ENCODE data around the gene NLGN1. TPM values are rescaled to one million over a fixed set of nuclear protein-coding genes. Genes with fewer than 3 reads are reported as not detected.
"Not testable (repeated sequence)": the region's sequence is repeated elsewhere in the genome, so short reads cannot be mapped to it uniquely, and the experiment has no call there.

Gene NLGN1
- polyA plus RNA-seq, 1 donor from 2014 or later = 2.7 TPM

- peaks cover 3% of the 10 kb centered on the region for H3F3A ChIP-seq (ENCODE audit: insufficient read depth, low read length, poor library complexity, severe bottlenecking)
- TF ChIP-seq TAF1 (IDR thresholded peaks at IDR 0.05; ENCODE audit: low read depth) = no peak
- TF ChIP-seq EZH2 (IDR thresholded peaks at IDR 0.05; ENCODE audit: borderline replicate concordance, insufficient read depth, low read length, poor library complexity, severe bottlenecking) = no peak
- TF ChIP-seq SMC3 (conservative IDR thresholded peaks at IDR 0.05; ENCODE audit: poor library complexity) = no peak
- TF ChIP-seq MXI1 (conservative IDR thresholded peaks at IDR 0.05; ENCODE audit: poor library complexity, severe bottlenecking) = no peak
- no peak overlapping the region for H2AFZ ChIP-seq (ENCODE audit: low read depth, low read length)
- no peaks in the 10 kb centered on the region for H3K9me2 ChIP-seq (ENCODE audit: insufficient read depth, low read length)
- H3K4me2 ChIP-seq (ENCODE audit: low read length) = no peak overlapping the region
- H3K36me3 ChIP-seq (ENCODE audit: insufficient read depth, low read length) = no peaks in the 10 kb centered on the region
- no peaks in the 10 kb centered on the region for H4K20me1 ChIP-seq (ENCODE audit: insufficient read depth)
- H3K4me3 ChIP-seq (ENCODE audit: low read length) = no peak overlapping the region
- H3K27me3 ChIP-seq (ENCODE audit: insufficient read depth, low read depth, low read length) = no peaks in the 10 kb centered on the region
- H3K9ac ChIP-seq (ENCODE audit: low read length) = no peak overlapping the region
- H3K79me2 ChIP-seq (replicated peaks; ENCODE audit: insufficient read depth, low read length) = no peaks in the 10 kb centered on the region
- H3K27ac ChIP-seq (ENCODE audit: low read length) = no peak overlapping the region
- no peaks in the 10 kb centered on the region for H3K9me3 ChIP-seq (ENCODE audit: low read length)
Observed at GRCh38 chr3:174204765-174205164, 807.2 kb downstream of the NLGN1 start.

DNA sequence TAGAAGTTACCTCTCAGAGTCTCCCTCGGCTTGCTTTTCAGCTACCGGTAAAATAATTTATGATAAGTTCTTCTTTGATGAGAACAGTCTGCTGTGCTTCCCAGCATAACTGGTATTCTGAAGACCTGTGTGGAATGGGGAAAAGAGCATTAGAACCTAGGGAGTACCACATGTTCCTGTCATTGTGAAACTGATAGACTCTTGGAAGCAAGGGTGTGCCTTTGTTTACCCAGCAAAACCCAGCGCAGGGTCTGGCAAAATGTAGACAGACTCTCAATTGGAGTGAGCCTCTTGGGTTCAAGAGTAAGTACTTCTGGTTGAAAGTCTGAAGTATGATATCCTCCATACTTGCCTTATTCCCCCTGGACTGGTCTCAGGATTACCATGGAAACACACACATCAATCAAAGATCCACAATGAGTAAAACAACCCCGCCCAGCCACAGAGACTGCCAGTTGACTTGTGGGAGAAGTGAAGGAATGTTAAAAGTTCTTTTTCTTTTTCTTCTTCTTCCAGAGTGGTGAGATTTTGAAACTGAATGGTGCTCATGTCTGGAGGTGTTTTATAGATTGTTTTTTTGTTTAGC, 809.2 kb downstream of the NLGN1 start:
- TF ChIP-seq CTCF (IDR thresholded peaks at IDR 0.05; ENCODE audit: poor library complexity, severe bottlenecking) = no peak
- Histone ChIP-seq H3K4me3 (ENCODE audit: low read length) (no peak overlapping the region), H3K9ac (ENCODE audit: low read length) (no peak overlapping the region), H3K4me2 (ENCODE audit: low read length) (no peak overlapping the region), H3K36me3 (ENCODE audit: insufficient read depth, low read length) (no peaks in the 10 kb centered on the region), H3F3A (ENCODE audit: insufficient read depth, low read length, poor library complexity, severe bottlenecking) (peaks cover 2% of the 10 kb centered on the region), H3K27me3 (ENCODE audit: insufficient read depth, low read depth, low read length) (no peaks in the 10 kb centered on the region), H3K79me2 (replicated peaks; ENCODE audit: insufficient read depth, low read length) (no peaks in the 10 kb centered on the region), H2AFZ (ENCODE audit: low read depth, low read length) (no peak overlapping the region), H3K9me2 (ENCODE audit: insufficient read depth, low read length) (no peaks in the 10 kb centered on the region), H3K9me3 (ENCODE audit: low read length) (no peaks in the 10 kb centered on the region), H3K27ac (ENCODE audit: low read length) (no peak overlapping the region), H4K20me1 (ENCODE audit: insufficient read depth) (no peaks in the 10 kb centered on the region)

DNA sequence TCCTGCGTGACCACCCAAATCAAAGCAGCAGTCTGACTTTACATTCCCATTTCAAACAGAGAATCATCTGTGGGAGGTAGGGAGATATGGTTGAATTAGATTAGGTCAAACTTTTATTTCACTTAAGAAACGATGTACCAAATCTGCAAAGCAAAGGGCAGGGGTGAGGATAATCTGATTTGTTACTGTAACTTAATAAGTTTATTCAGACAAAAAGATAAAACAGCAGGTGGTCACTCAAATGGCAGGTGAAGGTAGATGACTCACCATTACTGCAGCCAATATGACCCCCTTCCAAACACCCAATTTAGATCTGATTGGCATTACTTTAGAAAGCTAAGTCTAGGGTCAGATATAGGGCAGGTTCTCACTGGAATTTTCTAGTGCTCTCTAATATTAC, 810.6 kb downstream of the NLGN1 start:
- no peaks in the 10 kb centered on the region for H4K20me1 ChIP-seq (ENCODE audit: insufficient read depth)
- no peaks in the 10 kb centered on the region for H3F3A ChIP-seq (ENCODE audit: insufficient read depth, low read length, poor library complexity, severe bottlenecking)
- no peaks in the 10 kb centered on the region for H3K36me3 ChIP-seq (ENCODE audit: insufficient read depth, low read length)
- H3K4me2 ChIP-seq (ENCODE audit: low read length) = no peak overlapping the region
- H3K79me2 ChIP-seq (replicated peaks; ENCODE audit: insufficient read depth, low read length) = no peaks in the 10 kb centered on the region
- no peaks in the 10 kb centered on the region for H3K27me3 ChIP-seq (ENCODE audit: insufficient read depth, low read depth, low read length)
- no peak overlapping the region for H3K27ac ChIP-seq (ENCODE audit: low read length)
- no peak overlapping the region for H3K4me3 ChIP-seq (ENCODE audit: low read length)
- H2AFZ ChIP-seq (ENCODE audit: low read depth, low read length) = no peak overlapping the region
- no peaks in the 10 kb centered on the region for H3K9me3 ChIP-seq (ENCODE audit: low read length)
- no peaks in the 10 kb centered on the region for H3K9me2 ChIP-seq (ENCODE audit: insufficient read depth, low read length)
- H3K9ac ChIP-seq (ENCODE audit: low read length) = no peak overlapping the region
- TF ChIP-seq EP300 (conservative IDR thresholded peaks at IDR 0.05; ENCODE audit: poor library complexity, severe bottlenecking) = no peak
- no peak for TF ChIP-seq MXI1 (conservative IDR thresholded peaks at IDR 0.05; ENCODE audit: poor library complexity, severe bottlenecking)
- no peak for TF ChIP-seq TAF1 (IDR thresholded peaks at IDR 0.05; ENCODE audit: low read depth)
- no peak for TF ChIP-seq RAD21 (conservative IDR thresholded peaks at IDR 0.05)

DNA sequence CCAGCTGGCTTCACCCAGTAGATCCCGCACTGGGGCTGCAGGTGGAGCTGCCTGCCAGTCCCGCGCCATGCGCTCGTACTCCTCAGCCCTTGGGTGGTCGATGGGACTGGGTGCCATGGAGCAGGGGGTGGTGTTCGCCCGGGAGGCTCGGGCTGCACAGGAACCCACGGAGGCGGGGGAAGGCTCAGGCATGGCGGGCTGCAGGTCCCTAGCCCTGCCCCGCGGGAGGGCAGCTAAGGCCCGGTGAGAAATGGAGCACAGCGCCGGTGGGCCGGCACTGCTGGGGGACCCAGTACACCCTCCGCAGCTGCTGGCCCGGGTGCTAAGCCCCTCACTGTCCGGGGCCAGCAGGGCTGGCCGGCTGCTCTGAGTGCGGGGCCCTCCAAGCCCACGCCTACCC, 814.4 kb downstream of the NLGN1 start:
- H3K27me3 ChIP-seq (ENCODE audit: insufficient read depth, low read depth, low read length); H3K79me2 ChIP-seq (replicated peaks; ENCODE audit: insufficient read depth, low read length); H3K9ac ChIP-seq (ENCODE audit: low read length); H3K9me3 ChIP-seq (ENCODE audit: low read length); H3F3A ChIP-seq (ENCODE audit: insufficient read depth, low read length, poor library complexity, severe bottlenecking); H3K4me3 ChIP-seq (ENCODE audit: low read length); H3K4me2 ChIP-seq (ENCODE audit: low read length); H4K20me1 ChIP-seq (ENCODE audit: insufficient read depth); H3K27ac ChIP-seq (ENCODE audit: low read length); H3K36me3 ChIP-seq (ENCODE audit: insufficient read depth, low read length); H3K9me2 ChIP-seq (ENCODE audit: insufficient read depth, low read length); H2AFZ ChIP-seq (ENCODE audit: low read depth, low read length): not testable (repeated sequence)

Data from neural cell (in vitro differentiated cells).